AG09309 (cell line): ENCODE data around the gene HPS3.

Experiments used
- DNase-seq: peaks from one replicate; pipeline ENCODE4 v3.0.0-alpha.2; 2010; ENCODE audit warnings: low read depth
- H3K4me3 ChIP-seq: 2 replicates; pipeline ENCODE4 v1.5.1; 2011; ENCODE audit warnings: mild to moderate bottlenecking, low read depth, low read length, moderate library complexity; ENCODE audit not compliant: control insufficient read depth
- TF ChIP-seq, protein P1 (sequence below): IDR thresholded peaks from 2 replicates; pipeline ENCODE4 v1.5.1; 2011; ENCODE audit warnings: mild to moderate bottlenecking, low read depth, low read length, inconsistent platforms; ENCODE audit not compliant: insufficient read depth, control insufficient read depth; ENCODE audit errors: missing control alignments

HPS3 gene, protein sequence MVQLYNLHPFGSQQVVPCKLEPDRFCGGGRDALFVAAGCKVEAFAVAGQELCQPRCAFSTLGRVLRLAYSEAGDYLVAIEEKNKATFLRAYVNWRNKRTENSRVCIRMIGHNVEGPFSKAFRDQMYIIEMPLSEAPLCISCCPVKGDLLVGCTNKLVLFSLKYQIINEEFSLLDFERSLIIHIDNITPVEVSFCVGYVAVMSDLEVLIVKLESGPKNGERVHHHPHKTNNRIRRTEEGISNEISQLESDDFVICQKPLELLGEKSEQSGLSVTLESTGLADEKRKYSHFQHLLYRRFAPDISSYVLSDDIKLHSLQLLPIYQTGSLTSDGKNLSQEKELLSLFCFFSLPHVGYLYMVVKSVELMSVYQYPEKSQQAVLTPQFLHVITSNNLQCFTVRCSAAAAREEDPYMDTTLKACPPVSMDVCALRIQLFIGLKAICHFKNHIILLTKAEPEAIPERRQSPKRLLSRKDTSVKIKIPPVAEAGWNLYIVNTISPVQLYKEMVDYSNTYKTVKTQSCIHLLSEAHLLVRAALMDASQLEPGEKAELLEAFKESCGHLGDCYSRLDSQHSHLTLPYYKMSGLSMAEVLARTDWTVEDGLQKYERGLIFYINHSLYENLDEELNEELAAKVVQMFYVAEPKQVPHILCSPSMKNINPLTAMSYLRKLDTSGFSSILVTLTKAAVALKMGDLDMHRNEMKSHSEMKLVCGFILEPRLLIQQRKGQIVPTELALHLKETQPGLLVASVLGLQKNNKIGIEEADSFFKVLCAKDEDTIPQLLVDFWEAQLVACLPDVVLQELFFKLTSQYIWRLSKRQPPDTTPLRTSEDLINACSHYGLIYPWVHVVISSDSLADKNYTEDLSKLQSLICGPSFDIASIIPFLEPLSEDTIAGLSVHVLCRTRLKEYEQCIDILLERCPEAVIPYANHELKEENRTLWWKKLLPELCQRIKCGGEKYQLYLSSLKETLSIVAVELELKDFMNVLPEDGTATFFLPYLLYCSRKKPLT

DNA sequence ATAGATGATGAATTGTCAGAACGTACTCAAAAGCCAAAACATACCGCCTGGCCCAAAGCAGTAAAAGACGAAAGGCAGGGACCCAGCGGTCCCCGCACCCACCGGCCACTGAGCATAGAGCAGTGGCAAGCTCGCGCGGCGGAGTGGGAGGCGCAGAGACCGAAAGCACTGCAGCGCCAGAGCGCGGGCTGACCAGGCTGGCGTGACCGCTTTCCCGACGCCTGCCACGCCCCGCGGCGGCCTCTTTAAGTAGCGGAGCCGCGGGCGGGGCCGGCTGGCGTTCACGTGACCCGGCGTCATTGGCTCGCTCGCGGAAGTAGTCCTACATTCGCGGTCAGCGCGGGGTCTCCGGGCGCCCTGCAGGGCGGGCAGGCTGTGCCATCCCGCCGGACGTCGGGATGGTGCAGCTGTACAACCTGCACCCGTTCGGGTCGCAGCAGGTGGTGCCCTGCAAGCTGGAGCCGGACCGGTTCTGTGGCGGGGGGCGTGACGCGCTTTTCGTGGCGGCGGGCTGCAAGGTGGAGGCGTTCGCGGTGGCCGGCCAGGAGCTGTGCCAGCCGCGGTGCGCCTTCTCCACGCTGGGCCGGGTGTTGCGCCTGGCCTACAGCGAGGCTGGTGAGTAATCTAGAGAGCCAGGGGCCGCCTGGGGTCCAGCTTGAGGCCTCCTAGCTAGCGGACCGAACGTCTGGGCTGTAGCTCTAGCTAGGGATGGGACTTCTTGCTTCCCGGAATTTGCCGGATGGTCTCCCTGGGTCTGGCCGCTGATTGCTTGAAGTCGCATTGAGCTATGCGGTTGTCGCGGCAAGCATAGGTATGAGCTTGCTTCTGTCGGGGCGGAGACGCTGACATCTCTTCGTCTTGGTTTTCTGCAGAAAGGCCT, at the start of gene HPS3:
TSS of gene HPS3 (plus strand) at position 313 of the 880 bp plus-strand sequence. CDS start at position 399, 86 bp downstream.
- peak within 1 kb of the TSS; percentile 92 for H3K4me3 ChIP-seq
- TF ChIP-seq, protein P1, sequence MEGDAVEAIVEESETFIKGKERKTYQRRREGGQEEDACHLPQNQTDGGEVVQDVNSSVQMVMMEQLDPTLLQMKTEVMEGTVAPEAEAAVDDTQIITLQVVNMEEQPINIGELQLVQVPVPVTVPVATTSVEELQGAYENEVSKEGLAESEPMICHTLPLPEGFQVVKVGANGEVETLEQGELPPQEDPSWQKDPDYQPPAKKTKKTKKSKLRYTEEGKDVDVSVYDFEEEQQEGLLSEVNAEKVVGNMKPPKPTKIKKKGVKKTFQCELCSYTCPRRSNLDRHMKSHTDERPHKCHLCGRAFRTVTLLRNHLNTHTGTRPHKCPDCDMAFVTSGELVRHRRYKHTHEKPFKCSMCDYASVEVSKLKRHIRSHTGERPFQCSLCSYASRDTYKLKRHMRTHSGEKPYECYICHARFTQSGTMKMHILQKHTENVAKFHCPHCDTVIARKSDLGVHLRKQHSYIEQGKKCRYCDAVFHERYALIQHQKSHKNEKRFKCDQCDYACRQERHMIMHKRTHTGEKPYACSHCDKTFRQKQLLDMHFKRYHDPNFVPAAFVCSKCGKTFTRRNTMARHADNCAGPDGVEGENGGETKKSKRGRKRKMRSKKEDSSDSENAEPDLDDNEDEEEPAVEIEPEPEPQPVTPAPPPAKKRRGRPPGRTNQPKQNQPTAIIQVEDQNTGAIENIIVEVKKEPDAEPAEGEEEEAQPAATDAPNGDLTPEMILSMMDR: no peak
- no peak for DNase-seq

DNA sequence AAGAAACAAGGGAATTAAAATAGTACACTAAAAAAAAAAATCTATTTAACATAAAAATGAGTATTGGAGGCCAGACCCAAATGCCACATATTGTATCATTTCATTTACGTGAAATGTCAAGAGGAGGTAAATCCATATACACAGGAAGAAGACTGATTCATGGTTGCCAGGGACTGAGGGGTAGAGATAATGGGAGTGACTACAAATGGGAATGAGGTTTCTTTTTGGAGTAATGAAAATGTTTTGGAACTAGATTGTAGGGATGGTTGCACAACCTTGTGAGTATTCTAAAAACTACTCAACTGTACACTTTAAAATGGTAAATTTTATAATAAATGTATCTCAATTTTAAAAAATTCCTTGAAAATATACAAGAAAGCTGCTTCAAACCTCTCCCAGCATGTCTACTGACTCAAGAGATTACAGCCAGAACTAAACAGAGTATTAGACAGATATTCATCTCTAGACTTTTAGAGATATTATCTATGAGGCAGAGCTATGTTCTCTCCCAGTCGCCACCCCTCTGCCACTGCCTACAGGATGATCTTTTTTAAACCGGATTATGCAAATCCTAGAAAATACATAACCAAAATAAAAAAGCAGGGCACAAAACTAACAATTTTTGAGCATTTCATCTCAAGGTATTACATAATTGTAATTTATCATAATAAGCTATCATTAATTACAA, 49.3 kb upstream of the HPS3 start:
- TF ChIP-seq, protein P1: no peak
- H3K4me3 ChIP-seq: no peak overlapping the region
- DNase-seq: no peak

GRCh38 chr3:149080699-149081091, 48.7 kb upstream of the HPS3 start:
- no peak for DNase-seq
- no peak overlapping the region for H3K4me3 ChIP-seq
- TF ChIP-seq, protein P1: no peak

DNA sequence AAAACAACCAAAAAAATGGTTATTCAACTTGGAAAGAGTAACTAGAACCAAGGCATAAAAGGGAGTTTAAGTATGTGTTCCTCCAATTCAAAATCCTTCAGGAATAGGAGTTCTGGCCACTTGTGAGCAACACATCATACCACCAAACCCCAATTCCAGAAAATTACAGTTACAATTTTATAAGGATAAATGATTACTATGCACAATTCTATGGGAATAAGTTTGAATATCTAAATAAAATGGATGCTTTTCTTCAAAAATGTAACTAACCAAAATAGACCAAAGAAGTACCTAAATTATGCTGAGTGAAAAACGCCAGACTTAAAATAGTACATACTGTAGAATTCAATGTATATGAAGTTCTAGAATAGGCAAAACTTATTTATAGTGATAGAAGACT, 47.7 kb upstream of the HPS3 start:
- TF ChIP-seq, protein P1: no peak
- DNase-seq: no peak
- no peak overlapping the region for H3K4me3 ChIP-seq

GRCh38 chr3:149085828-149086231, 43.6 kb upstream of the HPS3 start:
- TF ChIP-seq, protein P1: no peak
- DNase-seq: no peak
- peak overlapping the region; percentile 87 for H3K4me3 ChIP-seq
